ENCODE measurements around the gene FRAS1.
"Not testable (repeated sequence)": the region's sequence is repeated elsewhere in the genome, so short reads cannot be mapped to it uniquely, and the experiment has no call there.

DNA sequence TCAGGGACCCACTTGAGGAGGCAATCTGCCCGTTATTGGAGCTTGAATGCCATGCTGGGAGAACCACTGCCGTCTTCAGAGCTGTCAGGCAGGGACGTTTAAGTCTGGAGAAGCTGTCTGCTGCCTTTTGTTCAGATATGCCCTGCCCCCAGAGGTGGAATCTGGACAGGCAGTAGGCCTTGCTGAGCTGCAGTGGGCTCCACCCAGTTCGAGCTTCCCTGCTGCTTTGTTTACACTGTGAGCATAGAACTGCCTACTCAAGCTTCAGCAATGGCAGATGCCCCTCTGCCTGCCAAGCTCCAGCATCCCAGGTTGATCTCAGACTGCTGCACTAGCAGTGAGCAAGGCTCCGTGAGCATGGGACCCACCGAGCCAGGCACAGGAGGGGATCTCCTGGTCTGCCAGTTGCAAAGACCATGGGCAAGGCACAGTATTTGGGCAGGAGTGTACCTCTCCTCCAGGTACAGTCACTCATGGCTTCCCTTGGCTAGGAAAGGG lies 68.8 kb downstream of the FRAS1 start:
- not testable (repeated sequence) for TF ChIP-seq FOXM1 (IDR thresholded peaks at IDR 0.05; ENCODE audit: borderline replicate concordance); LEF1 (IDR thresholded peaks at IDR 0.05; ENCODE audit: borderline replicate concordance); SUZ12 (IDR thresholded peaks at IDR 0.05); FOXK2 (IDR thresholded peaks at IDR 0.05); BHLHE40 (IDR thresholded peaks at IDR 0.05; ENCODE audit: borderline replicate concordance); SP1 (IDR thresholded peaks at IDR 0.05); ELF4 (IDR thresholded peaks at IDR 0.05); L3MBTL2 (conservative IDR thresholded peaks at IDR 0.05)

Data from HEK293T (cell line).